HTERT RPE-1 (cell line): ENCODE measurements around the gene BBS10.
"Not testable (repeated sequence)": the region's sequence is repeated elsewhere in the genome, so short reads cannot be mapped to it uniquely, and the experiment has no call there.

Experiments
- in situ Hi-C: fragments of 300-500 bp; cut with MboI; formaldehyde crosslinking; loops from 4 replicates; pipeline ENCODE4 v1.14.3; 2020; ENCODE audit warnings: low sequenced_read_pairs

BBS10 gene

GRCh38 chr12:76332606-76333005, 15.6 kb downstream of the BBS10 start:
- in situ Hi-C loops = no loop called here

- in situ Hi-C loops = no loop called here
Observed at GRCh38 chr12:76329606-76330005, 18.6 kb downstream of the BBS10 start.

GRCh38 chr12:76329159-76329558, 19.1 kb downstream of the BBS10 start:
- in situ Hi-C loops = no loop called here

- in situ Hi-C loops = not testable (repeated sequence)
Observed at GRCh38 chr12:76319595-76320319, 28.5 kb downstream of the BBS10 start.

GRCh38 chr12:76318773-76319594, 29.2 kb downstream of the BBS10 start:
- in situ Hi-C loops = no loop called here

- in situ Hi-C loops = no loop called here
Observed at GRCh38 chr12:76317976-76318375, 30.2 kb downstream of the BBS10 start.

- in situ Hi-C loops = no loop called here
Observed at GRCh38 chr12:76316468-76316867, 31.7 kb downstream of the BBS10 start.

GRCh38 chr12:76313299-76313698, 34.9 kb downstream of the BBS10 start:
- in situ Hi-C loops = no loop called here

GRCh38 chr12:76312315-76312714, 35.9 kb downstream of the BBS10 start:
- in situ Hi-C loops = no loop called here

- in situ Hi-C loops = no loop called here
Observed at GRCh38 chr12:76311796-76312195, 36.4 kb downstream of the BBS10 start.

- in situ Hi-C loops = no loop called here
Observed at GRCh38 chr12:76310110-76310509, 38.1 kb downstream of the BBS10 start.

- in situ Hi-C loops = no loop called here
Observed at GRCh38 chr12:76308866-76309265, 39.3 kb downstream of the BBS10 start.

GRCh38 chr12:76307083-76307482, 41.1 kb downstream of the BBS10 start:
- in situ Hi-C loops = no loop called here

GRCh38 chr12:76303989-76304460, 44.2 kb downstream of the BBS10 start:
- in situ Hi-C loops = no loop called here

- in situ Hi-C loops = no loop called here
Observed at GRCh38 chr12:76303365-76303764, 44.9 kb downstream of the BBS10 start.

GRCh38 chr12:76300297-76300665, 47.9 kb downstream of the BBS10 start:
- in situ Hi-C loops = no loop called here

GRCh38 chr12:76299536-76300296, 48.5 kb downstream of the BBS10 start:
- in situ Hi-C loops = no loop called here
